K562 treated with DMSO at 1 percent for 48 hours (cell line): ENCODE measurements around the gene PDGFC. TPM values are rescaled to one million over a fixed set of nuclear protein-coding genes. Genes with fewer than 3 reads are reported as not detected.

Experiments
- total RNA-seq: library from RNA; unstranded; fragments of 300-600 nt; gene quantifications from 2 replicates; pipeline ENCODE4 v1.2.3, GENCODE V29; 2022; ENCODE audit warnings: low replicate concordance; ENCODE audit errors: extremely low read depth

PDGFC gene
- total RNA-seq, result not detected in 2 replicates

GRCh38 chr4:156971676-156972378 lies at the start of gene PDGFC:
Gene PDGFC, minus strand, starts transcription at chr4:156971799. Its CDS starts 896 bp downstream, at chr4:156970903.

Other genes with a start within 250 kb of the PDGFC start
- not detected in 2 replicates for gene GLRB, start 104.4 kb upstream of the PDGFC start, total RNA-seq
- not detected in 2 replicates for gene GRIA2, start 248.9 kb upstream of the PDGFC start, total RNA-seq